GM21367 (cell line): ENCODE measurements around the gene THBS4.

ENCODE experiments used
- ATAC-seq: cut with Tn5 transposase; IDR thresholded peaks from one replicate; pipeline ENCODE4 v1.9.1; 2021; ENCODE audit not compliant: unreplicated experiment

The THBS4 gene

DNA sequence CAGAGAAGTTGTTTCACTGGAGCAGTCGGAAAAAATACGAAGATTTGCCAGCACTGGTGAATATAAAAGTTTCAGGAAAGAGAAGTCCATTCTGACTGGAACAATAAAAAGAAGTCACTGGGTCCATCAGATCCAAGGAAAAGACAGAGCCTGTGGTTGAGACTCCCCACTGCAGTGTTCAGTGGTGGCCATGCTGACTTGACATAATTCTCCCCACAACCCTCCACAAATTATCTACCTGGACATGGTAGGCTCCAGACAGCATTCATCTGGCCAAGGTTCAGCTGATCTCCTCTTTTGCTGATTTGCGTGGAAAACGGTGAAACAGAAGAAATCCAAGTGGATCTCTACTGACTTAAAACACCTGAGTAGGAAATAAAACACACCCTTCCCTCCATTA is 8.0 kb downstream of the THBS4 start:
- ATAC-seq = no peak

DNA sequence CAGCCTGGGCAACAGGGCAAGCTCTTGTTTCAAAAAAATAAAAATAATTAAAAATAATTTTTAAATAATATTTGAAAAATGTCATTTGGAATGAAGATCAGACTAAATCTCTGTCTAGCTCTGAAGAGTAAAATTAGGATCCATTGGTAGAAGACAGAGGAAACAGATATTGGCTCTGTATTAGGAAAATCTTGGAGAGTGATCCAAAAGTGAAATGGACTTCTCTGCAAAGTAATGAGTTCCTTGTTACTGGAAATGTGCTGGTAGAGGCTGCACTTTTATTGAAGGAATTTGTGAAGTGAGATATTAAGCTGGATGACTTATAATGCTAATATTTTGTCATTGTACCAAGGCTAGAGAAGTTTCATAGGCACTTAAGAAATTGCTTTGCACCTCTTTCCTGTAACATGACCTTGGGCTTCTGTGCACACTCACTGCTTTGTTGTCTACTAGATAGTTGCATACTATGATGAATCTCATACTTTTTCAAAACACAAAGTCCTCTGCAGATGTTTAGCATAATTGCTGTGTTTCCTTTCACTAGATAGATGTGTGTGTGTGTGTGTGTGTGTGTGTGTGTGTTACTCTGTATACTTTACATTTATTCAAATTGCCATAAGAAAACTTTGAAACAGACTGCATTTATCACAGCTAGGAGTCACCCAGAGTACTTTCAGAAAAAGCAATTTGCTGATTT is 13.1 kb downstream of the THBS4 start:
- no peak for ATAC-seq

DNA sequence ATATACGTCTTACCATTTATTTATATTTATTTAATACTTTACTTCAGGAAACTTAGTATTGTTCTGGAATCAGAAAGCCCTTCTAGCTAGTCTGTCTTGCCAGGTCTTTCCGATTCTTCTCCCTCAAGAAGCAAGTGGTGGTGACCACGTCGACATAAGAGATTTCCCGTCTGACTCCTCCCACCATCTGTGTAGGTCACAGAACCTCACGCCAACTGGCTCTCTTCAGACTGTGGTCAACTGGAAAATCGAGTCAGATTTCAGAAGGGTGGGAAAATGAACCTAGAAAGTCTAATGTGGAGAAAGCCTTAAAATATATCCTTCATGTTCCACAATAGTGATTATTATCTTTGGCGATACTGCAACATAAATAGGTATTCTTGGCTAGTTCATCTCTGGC is 17.3 kb downstream of the THBS4 start:
- no peak for ATAC-seq

DNA sequence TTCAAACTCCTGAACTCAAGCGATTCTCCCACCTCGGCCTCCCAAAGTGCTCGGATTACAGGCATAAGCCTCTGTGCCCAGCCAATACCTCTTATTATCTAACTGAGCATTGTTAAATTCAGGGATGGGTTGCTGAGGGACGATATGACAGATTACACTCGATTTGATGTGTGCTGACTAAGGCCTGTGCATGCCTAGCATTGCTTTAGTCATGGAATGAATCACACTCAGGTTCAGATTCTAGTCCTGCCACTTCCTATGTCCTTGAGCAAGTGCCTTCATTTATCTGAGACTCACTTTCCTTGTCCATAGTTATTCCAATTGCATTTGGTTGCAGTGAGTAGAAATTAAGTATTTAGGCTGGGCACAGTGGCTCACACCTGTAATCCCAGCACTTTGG is 19.5 kb downstream of the THBS4 start:
- no peak for ATAC-seq

DNA sequence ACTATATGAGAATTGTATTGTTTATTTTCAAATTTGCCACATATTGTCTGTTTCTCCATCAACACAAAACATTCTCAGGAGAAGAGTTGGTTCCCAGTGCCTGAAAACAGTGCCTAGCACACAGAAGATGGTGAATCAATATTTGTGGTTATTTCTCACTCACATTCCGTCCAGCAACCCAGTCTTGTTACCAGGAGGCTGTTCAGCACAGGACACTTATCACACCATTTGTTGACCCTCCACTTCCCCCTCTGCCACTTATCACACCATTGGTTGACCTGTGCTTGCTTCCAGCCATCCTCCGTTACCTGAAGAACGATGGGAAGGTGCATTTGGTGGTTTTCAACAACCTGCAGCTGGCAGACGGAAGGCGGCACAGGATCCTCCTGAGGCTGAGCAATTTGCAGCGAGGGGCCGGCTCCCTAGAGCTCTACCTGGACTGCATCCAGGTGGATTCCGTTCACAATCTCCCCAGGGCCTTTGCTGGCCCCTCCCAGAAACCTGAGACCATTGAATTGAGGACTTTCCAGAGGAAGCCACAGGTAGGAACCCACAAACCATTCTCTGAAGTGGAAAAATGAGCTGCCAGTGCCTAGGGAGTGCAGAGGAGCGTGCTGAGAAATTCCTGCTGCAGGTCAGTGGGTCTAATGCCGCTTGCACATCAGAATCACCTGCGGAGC is 20.5 kb downstream of the THBS4 start:
- no peak for ATAC-seq

DNA sequence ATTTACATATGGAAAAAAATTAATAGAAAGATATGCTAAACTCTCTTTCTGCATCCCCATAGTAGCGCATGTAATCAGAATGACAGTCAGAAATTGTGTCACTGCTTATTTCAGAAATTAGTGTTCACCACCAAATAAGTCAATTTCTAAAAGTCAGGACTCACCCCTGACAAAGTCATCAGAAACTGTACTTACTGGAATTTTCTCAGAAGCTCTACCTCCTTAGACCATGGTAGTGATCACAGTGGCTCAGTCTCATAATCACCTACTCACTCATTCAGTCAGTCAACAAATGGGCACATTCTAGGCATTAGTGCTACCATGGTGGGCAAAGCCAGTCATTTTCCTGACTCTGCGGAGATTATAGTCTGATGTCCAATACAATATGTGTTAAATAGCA is 22.0 kb downstream of the THBS4 start:
- ATAC-seq = no peak

DNA sequence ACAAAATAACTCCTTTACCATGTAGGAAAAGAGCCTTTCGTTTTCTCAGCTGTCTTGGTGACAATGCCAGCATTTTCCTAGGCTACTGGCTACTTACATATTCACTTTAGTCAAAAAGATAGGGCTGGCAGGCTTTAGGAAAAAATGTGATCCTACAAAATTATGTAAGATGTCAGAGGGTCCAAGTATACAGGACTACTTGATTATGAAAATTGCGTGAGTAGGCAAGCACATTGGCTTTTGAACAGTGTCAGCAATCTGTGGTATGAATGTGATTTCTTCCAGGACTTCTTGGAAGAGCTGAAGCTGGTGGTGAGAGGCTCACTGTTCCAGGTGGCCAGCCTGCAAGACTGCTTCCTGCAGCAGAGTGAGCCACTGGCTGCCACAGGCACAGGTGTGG is 22.8 kb downstream of the THBS4 start:
- ATAC-seq = no peak

DNA sequence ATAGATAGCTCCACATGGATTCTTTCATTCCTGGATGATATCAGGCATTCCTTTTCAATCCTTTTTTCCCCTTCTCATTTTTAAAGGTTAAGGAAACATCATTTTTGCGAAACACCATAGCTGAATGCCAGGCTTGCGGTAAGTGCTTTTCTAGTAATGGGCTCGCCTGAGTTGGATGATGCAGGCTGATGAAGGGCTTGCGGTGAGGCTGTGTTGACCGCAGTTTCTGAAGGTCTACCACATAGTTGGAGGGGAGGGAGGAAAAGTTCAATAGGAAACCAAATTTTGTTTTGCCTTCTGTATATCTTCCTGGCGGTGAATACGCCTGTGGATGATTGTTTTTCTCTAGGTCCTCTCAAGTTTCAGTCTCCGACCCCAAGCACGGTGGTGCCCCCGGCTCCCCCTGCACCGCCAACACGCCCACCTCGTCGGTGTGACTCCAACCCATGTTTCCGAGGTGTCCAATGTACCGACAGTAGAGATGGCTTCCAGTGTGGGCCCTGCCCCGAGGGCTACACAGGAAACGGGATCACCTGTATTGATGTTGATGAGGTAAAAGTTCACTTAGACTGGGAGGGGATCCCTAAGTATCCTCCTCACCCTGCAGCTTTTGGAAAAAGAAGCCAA is 24.3 kb downstream of the THBS4 start:
- no peak for ATAC-seq

DNA sequence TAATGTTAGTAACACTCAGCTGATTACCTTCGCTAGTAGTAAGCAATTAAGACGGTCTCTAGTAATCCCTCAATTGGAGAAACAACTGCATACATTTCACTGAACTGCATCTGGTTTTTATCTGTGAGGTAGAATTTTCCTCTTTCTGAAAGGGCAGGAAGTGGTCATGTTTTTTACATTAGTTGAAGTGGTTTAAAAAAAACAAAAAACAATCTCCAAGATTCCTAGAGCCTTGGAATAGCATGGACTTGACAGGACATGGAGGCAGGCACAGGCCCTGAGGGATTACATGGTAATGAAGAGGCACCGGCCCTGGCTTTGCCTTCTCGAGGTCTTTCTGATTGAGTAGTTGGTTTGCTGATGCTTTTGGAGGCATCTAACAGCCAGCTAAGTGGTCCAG is 25.8 kb downstream of the THBS4 start:
- no peak for ATAC-seq

DNA sequence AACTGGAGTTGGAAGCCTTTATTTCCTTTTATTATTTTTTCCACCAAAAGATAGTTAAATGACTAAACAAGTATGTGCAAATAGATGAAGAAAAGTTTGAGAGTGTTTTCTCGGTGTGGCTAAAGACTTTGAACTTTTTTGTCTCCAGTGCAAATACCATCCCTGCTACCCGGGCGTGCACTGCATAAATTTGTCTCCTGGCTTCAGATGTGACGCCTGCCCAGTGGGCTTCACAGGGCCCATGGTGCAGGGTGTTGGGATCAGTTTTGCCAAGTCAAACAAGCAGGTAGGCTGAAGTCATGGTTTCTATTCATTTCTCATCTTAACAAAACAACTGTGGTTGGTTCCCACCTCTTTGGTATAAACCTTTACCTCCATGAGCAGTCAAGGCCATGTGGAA is 26.4 kb downstream of the THBS4 start:
- no peak for ATAC-seq

DNA sequence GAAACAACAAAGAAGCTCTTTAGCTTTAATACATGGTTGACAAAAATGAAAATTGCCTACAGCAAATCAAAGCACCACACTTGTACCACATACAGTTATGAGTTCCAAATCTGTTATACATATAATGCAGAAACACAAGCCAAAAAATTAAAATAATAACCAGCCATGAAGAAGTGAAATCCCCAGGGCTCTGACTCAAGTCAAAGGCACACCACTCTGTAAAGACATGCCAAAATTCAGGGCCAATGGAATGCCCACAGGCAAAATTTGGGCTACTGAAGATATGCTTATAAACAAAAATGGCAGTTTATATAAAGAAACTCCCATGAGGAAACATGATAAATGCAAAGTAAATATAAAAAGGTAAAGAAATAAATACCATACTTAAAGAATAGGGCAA is 29.0 kb downstream of the THBS4 start:
- no peak for ATAC-seq

DNA sequence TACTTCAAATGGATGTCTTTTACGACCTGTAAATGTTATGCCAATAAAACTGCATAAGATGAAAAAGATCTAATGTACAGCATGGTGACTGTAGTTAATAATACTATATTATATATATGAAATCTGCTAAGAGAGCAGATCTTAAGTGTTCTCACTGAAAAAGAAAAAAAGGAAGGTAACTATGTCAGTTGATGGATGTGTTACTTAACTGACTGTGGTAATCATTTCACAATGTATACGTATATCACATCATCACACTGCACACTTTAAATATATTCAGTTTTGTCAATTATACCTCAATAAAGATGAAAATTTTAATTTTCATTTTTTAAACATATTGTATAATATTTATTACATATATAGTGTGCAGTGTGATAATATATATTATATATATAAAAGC is 31.9 kb downstream of the THBS4 start:
- no peak for ATAC-seq

DNA sequence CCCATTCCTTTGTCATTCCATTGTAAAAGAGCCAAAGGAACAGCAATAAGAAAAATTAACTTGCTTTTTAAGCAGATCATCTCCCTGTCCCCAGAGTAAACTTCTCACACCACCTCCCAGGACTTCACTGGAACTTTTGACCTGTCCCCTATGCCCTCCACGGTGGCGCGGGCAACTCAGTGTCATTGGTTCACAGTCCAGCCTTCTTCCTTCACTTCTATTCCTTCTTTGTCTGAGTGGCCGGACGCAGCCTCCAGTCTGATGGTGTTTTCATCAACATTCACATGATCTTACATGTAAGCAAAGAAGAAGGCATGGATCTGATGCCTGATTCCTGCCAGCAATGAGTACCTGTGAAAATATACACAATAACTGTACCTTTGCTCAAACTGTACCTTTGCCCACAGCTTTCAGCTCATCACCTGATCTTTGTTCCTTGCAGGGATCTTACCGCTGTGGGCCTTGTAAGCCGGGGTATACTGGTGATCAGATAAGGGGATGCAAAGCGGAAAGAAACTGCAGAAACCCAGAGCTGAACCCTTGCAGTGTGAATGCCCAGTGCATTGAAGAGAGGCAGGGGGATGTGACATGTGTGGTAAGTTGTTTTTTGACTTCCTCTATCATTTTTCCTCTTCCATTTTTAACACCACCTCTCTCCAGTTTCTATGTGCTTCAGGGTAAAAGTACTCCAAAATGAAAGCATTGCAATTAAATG is 32.5 kb downstream of the THBS4 start:
- no peak for ATAC-seq

DNA sequence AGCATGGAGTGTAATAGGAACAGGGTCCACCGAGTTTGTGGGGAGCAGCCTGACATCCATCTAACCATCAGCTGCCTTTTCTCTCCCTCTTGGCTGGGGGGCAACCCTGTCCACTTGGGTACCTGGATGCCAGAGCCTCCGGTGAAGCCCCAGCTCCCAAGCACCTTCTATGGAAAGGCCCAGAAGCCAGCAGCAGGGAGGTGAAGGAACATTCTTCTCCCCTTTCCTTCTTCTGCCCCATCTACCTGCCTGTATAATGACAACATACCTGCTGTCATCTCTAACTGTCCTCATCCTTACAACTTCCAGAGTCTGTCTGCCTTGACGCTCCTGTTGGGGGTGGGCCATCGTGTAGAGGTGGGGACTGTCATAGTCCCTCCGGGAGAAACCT is 33.1 kb downstream of the THBS4 start:
- no peak for ATAC-seq

DNA sequence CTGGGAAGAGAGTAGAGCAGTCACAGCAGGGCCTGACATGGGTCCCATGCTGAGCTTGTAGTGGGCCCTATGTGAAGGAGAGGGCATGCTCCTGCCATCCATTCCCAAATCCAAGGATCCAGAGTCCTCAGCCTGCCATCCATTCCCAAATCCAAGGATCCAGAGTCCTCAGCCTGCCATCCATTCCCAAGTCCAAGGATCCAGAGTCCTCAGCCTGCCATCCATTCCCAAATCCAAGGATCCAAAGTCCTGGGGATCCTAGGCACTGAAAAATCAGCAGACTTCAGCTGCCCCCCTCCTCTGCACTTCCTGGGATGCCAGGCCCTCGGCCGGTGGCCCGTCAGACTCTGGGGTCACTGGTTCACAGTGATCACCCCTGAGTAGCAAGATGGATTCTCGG is 33.6 kb downstream of the THBS4 start:
- ATAC-seq = no peak

DNA sequence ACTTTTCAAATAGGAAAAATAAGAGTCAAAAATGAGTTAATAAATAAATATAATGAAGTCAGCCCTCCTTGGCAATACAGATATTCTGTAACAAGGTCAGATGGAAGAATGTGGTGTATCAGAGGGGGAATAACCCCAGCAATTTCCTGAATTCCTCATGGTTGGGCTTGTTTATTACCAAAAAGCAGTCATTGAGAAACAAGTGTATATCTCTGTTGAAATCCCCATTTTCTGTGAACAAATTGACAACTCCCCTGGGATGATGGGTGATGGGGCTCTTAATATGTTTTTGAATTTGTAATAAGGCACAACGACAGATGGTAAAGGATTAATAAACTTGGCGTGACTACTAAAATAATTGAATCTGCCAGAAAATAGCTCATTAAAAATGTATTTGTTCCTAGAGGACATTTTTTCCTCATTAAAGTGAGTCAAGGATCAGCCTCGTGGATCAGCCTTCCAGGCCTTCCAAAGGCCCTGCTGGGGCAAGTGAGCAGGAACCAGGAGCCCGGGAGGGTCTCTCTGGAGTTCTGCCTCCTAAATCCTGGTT is 34.2 kb downstream of the THBS4 start:
- no peak for ATAC-seq

DNA sequence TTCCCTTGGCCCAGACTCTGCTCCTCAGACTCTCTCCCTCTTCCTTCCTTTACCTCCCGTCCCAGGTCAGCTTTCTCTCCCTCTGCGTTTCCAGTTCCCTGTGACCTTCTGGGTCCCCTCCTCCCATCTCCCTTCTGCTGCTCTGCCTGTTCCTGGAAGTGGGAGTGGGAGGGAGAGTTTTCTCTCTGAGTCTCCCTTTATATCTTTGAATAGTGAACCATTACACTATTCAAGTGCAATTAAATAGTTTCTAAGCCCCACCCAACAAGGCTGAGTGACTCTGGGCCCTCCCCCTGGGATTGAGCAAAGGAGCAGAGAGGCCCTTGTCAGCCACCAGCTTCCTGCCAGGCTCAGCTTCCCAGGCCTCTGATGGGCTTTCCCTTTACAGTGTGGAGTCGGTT is 34.8 kb downstream of the THBS4 start:
- ATAC-seq = no peak

DNA sequence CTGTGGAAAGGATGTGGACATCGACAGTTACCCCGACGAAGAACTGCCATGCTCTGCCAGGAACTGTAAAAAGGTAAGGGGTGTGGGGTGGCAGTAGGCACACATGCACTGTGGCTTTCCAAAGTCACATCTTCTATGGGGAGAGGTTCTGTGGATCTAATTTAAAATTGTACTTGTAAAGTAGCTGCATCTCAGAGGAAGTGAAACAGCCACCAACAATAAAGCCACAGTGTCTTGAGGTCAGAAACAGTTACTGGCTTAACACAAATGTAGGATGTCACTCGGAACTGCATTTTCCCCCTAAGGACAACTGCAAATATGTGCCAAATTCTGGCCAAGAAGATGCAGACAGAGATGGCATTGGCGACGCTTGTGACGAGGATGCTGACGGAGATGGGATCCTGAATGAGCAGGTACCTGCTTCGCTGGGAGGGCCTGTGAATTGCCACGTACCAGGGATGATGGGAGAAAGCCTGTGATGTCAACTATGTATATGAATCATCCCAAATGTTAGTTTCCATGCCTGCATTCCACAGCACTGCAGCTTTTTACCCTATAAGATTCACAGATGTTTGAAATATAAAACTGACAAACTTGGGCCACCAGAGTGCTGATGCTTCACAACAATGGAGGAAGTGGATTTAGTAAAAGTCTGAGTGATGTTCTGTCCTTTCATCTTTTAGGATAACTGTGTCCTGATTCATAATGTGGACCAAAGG is 35.3 kb downstream of the THBS4 start:
- peak; percentile 62 for ATAC-seq

DNA sequence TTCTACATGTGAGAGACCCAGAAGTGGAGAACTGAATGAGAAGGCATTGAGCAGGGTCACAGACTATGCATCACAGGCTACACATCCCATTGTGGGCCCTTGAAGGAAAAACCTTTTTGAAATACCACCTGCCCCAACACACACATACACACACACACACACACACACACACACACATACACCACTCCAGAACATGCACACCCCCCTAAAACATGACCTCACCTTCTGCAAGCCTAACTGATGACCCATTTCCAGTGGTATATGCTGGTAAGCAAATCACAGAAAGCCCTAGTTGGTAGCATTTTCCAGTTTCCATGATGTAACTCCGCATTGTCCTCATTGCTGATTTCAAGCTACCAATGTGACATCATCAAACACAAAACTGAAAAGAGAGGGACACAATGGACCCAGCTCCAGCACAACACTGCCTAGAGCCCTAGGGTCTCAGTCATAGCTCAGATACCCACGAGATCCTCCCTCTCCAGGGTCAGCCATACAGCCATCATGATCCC is 36.4 kb downstream of the THBS4 start:
- no peak for ATAC-seq

DNA sequence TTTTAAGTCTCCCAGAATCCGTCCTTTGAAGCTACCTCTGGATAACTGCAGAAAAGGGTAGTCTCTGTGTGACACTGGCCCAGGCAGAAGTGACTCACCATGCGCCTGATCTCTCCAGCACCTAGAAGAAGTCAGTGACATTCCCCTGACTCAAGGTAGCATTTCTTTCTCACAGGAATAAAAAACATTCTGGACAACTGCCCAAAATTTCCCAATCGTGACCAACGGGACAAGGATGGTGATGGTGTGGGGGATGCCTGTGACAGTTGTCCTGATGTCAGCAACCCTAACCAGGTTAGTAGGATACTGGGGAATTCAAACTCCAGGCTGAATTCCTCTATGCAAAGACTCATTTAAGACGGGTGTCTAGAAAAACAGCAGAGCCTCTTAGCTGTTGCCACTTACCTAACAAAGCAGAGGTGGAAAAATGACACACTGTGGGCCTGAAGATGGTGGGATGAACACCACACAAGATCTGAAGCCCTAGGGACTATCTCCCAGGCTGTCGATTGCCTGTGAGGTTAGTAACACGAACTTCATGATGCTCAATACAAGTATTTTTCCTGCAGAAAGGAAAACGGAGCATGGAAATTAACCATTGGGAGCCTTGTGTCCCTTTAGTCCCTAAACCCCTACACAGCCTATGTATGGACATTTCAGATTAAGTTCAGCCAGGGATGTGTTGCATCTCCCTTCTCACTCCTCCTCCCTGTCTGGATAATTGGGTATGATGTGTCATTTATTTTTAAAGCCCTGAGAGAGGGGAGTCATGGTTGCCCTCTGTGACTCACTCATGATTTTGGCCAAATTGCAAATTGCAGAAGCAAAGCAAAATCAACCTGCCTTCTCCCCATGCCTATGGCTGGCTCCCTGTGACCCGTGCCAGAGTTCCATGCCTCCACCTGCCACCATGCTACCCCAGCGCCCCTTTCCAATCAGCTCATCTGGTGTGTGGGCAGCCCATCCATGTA is 37.2 kb downstream of the THBS4 start:
- ATAC-seq = no peak
